Measurements from ENCODE around the gene PHC2.

- TF ChIP-seq, protein P1, sequence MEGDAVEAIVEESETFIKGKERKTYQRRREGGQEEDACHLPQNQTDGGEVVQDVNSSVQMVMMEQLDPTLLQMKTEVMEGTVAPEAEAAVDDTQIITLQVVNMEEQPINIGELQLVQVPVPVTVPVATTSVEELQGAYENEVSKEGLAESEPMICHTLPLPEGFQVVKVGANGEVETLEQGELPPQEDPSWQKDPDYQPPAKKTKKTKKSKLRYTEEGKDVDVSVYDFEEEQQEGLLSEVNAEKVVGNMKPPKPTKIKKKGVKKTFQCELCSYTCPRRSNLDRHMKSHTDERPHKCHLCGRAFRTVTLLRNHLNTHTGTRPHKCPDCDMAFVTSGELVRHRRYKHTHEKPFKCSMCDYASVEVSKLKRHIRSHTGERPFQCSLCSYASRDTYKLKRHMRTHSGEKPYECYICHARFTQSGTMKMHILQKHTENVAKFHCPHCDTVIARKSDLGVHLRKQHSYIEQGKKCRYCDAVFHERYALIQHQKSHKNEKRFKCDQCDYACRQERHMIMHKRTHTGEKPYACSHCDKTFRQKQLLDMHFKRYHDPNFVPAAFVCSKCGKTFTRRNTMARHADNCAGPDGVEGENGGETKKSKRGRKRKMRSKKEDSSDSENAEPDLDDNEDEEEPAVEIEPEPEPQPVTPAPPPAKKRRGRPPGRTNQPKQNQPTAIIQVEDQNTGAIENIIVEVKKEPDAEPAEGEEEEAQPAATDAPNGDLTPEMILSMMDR (IDR thresholded peaks at IDR 0.05) = no peak
- TF ChIP-seq POLR2A (IDR thresholded peaks at IDR 0.05) (no peak), POLR2AphosphoS5 (IDR thresholded peaks at IDR 0.05) (no peak), EP300 (IDR thresholded peaks at IDR 0.05) (no peak)
Observed at GRCh38 chr1:33383489-33383888, 47.4 kb downstream of the PHC2 start.
